Measurements from ENCODE around the gene ZNF883.

ZNF883 gene

GRCh38 chr9:112955550-112955949 lies 56.4 kb downstream of the ZNF883 start:
- no peak overlapping the region for H3K27ac ChIP-seq (replicated peaks)
- H3K27me3 ChIP-seq (ENCODE audit: insufficient read depth, poor library complexity, severe bottlenecking): peaks cover 7% of the 10 kb centered on the region
- TF ChIP-seq SPI1 (IDR thresholded peaks at IDR 0.05; ENCODE audit: borderline replicate concordance, low read depth): no peak
- no peak for TF ChIP-seq POLR2AphosphoS5 (IDR thresholded peaks at IDR 0.05; ENCODE audit: low read depth)
- TF ChIP-seq GABPA (IDR thresholded peaks at IDR 0.05; ENCODE audit: low read depth): no peak
- TF ChIP-seq REST (IDR thresholded peaks at IDR 0.05; ENCODE audit: insufficient replicate concordance, low read depth): no peak
- no peak for TF ChIP-seq CTCF (IDR thresholded peaks at IDR 0.05; ENCODE audit: insufficient read depth, low read length)
- H3K4me3 ChIP-seq (replicated peaks; ENCODE audit: insufficient read depth, low read length): no peak overlapping the region
- no peak for DNase-seq (ENCODE audit: low read depth in 1 of 2, low spot score in 1 of 2)

- Histone ChIP-seq H3K27me3 (ENCODE audit: insufficient read depth, poor library complexity, severe bottlenecking) (no peaks in the 10 kb centered on the region), H3K27ac (replicated peaks) (no peak overlapping the region), H3K4me3 (replicated peaks; ENCODE audit: insufficient read depth, low read length) (no peak overlapping the region)
- no peak for DNase-seq (ENCODE audit: low read depth in 1 of 2, low spot score in 1 of 2)
- no peak for TF ChIP-seq POLR2AphosphoS5 (IDR thresholded peaks at IDR 0.05; ENCODE audit: low read depth)
- TF ChIP-seq REST (IDR thresholded peaks at IDR 0.05; ENCODE audit: insufficient replicate concordance, low read depth): no peak
These were observed 66.3 kb downstream of the ZNF883 start for GRCh38 chr9:112945620-112946208.

GRCh38 chr9:112939418-112939817 lies 72.6 kb downstream of the ZNF883 start:
- TF ChIP-seq SPI1 (IDR thresholded peaks at IDR 0.05; ENCODE audit: borderline replicate concordance, low read depth) (no peak), POLR2AphosphoS5 (IDR thresholded peaks at IDR 0.05; ENCODE audit: low read depth) (no peak), CTCF (IDR thresholded peaks at IDR 0.05; ENCODE audit: insufficient read depth, low read length) (no peak), REST (IDR thresholded peaks at IDR 0.05; ENCODE audit: insufficient replicate concordance, low read depth) (no peak), GABPA (IDR thresholded peaks at IDR 0.05; ENCODE audit: low read depth) (no peak)
- H3K27me3 ChIP-seq (ENCODE audit: insufficient read depth, poor library complexity, severe bottlenecking): no peaks in the 10 kb centered on the region
- no peak for DNase-seq (ENCODE audit: low read depth in 1 of 2, low spot score in 1 of 2)

More at GRCh38 chr9:112939418-112939817, 72.6 kb downstream of the ZNF883 start:
- Histone ChIP-seq H3K27ac (replicated peaks) (no peak overlapping the region), H3K4me3 (replicated peaks; ENCODE audit: insufficient read depth, low read length) (no peak overlapping the region)
